Type B pancreatic cell (in vitro differentiated cells): ENCODE results near the gene SLC15A2. TPM values are rescaled to one million over a fixed set of nuclear protein-coding genes. Genes with fewer than 3 reads are reported as not detected.

Experiments used
- DNase-seq: peaks from one replicate; pipeline ENCODE4 v3.0.0; 2021; ENCODE audit warnings: mixed read lengths; ENCODE audit not compliant: unreplicated experiment; ENCODE audit errors: extremely low spot score
- H3K27ac Mint-ChIP-seq: 2 replicates; pipeline ENCODE4 v1.8.0; 2021; ENCODE audit warnings: mild to moderate bottlenecking, mixed read lengths
- H3K27me3 Mint-ChIP-seq: 2 replicates; pipeline ENCODE4 v1.8.0; 2021; ENCODE audit warnings: mixed read lengths
- H3K36me3 Mint-ChIP-seq: 2 replicates; pipeline ENCODE4 v1.8.0; 2021; ENCODE audit warnings: mixed read lengths
- H3K4me1 Mint-ChIP-seq: one replicate; pipeline ENCODE4 v1.8.0; 2021; ENCODE audit warnings: mixed read lengths; ENCODE audit not compliant: unreplicated experiment
- H3K4me3 Mint-ChIP-seq: 2 replicates; pipeline ENCODE4 v1.8.0; 2021; ENCODE audit warnings: mild to moderate bottlenecking, mixed read lengths
- H3K9me3 Mint-ChIP-seq: 2 replicates; pipeline ENCODE4 v1.8.0; 2021; ENCODE audit warnings: mixed read lengths
- CTCF ChIP-seq: fragments of 200-600 bp; sonication (generic); conservative IDR thresholded peaks from 2 replicates; pipeline ENCODE4 v1.5.0; 2021; ENCODE audit warnings: antibody characterized with exemption, mild to moderate bottlenecking
- total RNA-seq: library from RNA; stranded (reverse); gene quantifications from 2 replicates; pipeline ENCODE4 v1.2.1, GENCODE V29; 2021; ENCODE audit warnings: low replicate concordance

SLC15A2 gene
- total RNA-seq, 1 donor from 2014 or later: 4.9 TPM

DNA sequence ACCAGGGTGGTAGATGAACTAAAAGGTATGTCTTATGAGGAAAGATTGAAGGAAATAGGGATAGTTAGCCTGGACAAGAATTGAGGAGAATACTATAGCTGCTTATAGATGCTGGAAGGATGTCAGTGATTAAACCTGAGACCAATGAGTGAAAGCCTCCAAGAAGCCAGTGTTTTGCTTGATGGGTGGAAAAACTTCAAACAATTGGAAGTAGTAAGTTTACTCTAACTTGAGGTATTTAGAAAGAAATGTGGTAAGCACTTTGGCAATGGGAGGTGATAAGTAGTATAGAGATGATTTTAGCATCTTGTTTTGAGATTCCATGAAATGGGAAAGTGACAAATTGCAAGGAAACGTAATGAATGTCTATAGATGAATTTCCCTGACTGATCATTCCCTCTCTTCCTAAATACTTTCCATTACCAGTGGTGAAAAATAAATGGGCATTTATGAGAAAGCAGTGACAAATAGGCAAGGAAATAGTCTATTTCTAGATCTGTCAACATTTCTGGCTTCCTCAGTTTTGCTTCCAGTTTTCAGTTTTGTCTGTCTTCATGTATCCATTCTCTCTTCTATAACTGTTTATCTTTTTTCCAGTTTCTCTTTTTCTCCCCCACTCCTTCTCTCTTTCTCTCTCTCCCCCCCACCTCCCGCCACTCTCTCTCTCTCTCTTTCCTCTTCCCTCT is 19.2 kb downstream of the SLC15A2 start:
- TF ChIP-seq CTCF: no peak
- H3K36me3 Mint-ChIP-seq: peaks cover 6% of the 10 kb centered on the region
- H3K4me1 Mint-ChIP-seq: no peaks in the 10 kb centered on the region
- H3K27ac Mint-ChIP-seq: no peak overlapping the region
- DNase-seq: no peak
- no peaks in the 10 kb centered on the region for H3K27me3 Mint-ChIP-seq
- peaks cover 3% of the 10 kb centered on the region for H3K9me3 Mint-ChIP-seq
- H3K4me3 Mint-ChIP-seq: no peak overlapping the region

DNA sequence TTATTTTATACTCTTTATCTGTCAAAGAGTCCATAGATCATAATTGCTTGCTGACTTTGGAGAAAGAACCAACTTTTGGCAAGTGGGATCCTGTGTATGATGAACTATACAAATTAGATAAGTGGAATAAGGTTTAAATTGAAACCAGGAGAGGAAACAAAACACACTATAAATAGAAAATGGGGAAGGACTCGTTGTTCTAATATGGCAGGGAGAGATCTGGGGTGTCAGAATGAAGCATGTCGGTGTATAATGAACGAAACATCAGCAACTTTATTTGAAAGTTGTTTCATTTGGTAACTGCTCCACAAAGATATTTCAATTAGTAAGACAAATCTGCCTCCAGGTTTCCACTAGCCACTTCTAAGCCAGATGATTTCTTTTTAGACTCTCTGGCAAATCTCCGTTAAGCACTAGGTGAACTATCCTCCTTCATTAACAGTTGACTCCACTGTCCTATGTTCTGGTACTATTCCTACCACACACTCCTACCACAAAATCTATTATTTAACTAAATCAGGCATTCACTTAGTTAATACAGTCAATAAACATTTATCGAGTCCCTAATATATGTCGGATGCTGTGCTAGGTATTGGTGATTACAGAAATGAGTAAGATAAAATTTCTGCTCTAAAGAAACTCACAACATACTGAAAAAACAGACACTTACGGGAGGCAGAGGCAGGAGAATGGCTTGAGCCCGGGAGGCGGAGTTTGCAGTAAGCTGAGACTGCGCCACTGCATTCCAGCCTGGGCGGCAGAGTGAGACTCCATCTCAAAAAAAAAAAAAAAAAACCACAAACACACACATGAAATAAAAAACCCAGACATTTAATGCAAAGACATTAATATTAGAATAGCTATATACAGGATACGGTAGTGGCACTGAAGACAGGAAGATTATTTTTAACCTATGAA is 20.1 kb downstream of the SLC15A2 start:
- no peak overlapping the region for H3K4me3 Mint-ChIP-seq

DNA sequence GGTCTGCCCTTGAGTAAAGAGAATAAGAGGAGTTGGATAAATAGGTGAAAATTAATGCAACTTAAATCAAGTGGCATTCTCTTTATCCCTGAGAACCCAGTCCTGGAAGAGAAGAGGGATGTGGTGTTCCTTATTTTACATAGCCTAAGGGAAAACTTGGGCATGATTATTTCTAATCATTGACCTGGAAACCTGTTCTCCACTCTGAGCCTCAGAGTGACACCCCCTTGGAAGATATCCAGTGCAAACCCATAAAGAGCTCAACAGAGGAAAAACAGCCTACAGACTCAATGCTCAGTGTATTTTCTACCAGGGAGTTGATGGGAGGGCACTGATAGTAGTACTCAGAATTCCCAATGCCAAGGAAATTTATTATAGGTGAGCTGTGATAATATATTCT is 22.0 kb downstream of the SLC15A2 start:
- no peaks in the 10 kb centered on the region for H3K4me1 Mint-ChIP-seq
- no peaks in the 10 kb centered on the region for H3K9me3 Mint-ChIP-seq
- DNase-seq: no peak
- no peak overlapping the region for H3K27ac Mint-ChIP-seq
- H3K27me3 Mint-ChIP-seq: peaks cover 4% of the 10 kb centered on the region
- no peak overlapping the region for H3K4me3 Mint-ChIP-seq
- no peak for TF ChIP-seq CTCF
- no peaks in the 10 kb centered on the region for H3K36me3 Mint-ChIP-seq

More for the DNA sequence above, 20.1 kb downstream of the SLC15A2 start:
- TF ChIP-seq CTCF: no peak
- H3K9me3 Mint-ChIP-seq: no peaks in the 10 kb centered on the region
- no peaks in the 10 kb centered on the region for H3K4me1 Mint-ChIP-seq
- peaks cover 2% of the 10 kb centered on the region for H3K36me3 Mint-ChIP-seq
- no peak overlapping the region for H3K27ac Mint-ChIP-seq
- no peak for DNase-seq
- no peaks in the 10 kb centered on the region for H3K27me3 Mint-ChIP-seq

- no peak for DNase-seq
- Mint-ChIP-seq H3K4me1 (no peaks in the 10 kb centered on the region), H3K9me3 (no peaks in the 10 kb centered on the region), H3K36me3 (no peaks in the 10 kb centered on the region), H3K27ac (no peak overlapping the region), H3K4me3 (no peak overlapping the region), H3K27me3 (peaks cover 4% of the 10 kb centered on the region)
- TF ChIP-seq CTCF: no peak
These were observed 24.7 kb downstream of the SLC15A2 start for GRCh38 chr3:121918779-121919483.

- Mint-ChIP-seq H3K36me3 (no peaks in the 10 kb centered on the region), H3K9me3 (no peaks in the 10 kb centered on the region), H3K4me3 (no peak overlapping the region), H3K4me1 (no peaks in the 10 kb centered on the region), H3K27ac (no peak overlapping the region), H3K27me3 (peaks cover 4% of the 10 kb centered on the region)
- no peak for TF ChIP-seq CTCF
- DNase-seq: no peak
These were observed 30.5 kb downstream of the SLC15A2 start for GRCh38 chr3:121924734-121925133.
